GM12872 (cell line): Measurements from ENCODE around the gene TMEM255B.

Experiments
- CTCF ChIP-seq: IDR thresholded peaks from 3 replicates; pipeline ENCODE4 v1.5.1; 2011; ENCODE audit warnings: low read depth, mild to moderate bottlenecking, low read length, moderate library complexity; ENCODE audit not compliant: insufficient read depth

The TMEM255B gene

GRCh38 chr13:113811081-113811928, 52.3 kb downstream of the TMEM255B start:
- no peak for TF ChIP-seq CTCF

GRCh38 chr13:113812178-113813040, 53.4 kb downstream of the TMEM255B start:
- TF ChIP-seq CTCF, result no peak

GRCh38 chr13:113813070-113813748, 54.2 kb downstream of the TMEM255B start:
- no peak for TF ChIP-seq CTCF

- no peak for TF ChIP-seq CTCF
Measured at GRCh38 chr13:113813749-113814434, 54.9 kb downstream of the TMEM255B start.

- TF ChIP-seq CTCF, result no peak
Measured at GRCh38 chr13:113814435-113814821, 55.4 kb downstream of the TMEM255B start.

- no peak for TF ChIP-seq CTCF
Measured at GRCh38 chr13:113815151-113816058, 56.4 kb downstream of the TMEM255B start.
